ENCODE results near the gene GBF1. TPM values are rescaled to one million over a fixed set of nuclear protein-coding genes. Genes with fewer than 3 reads are reported as not detected.

The GBF1 gene
- total and polyA plus RNA-seq, 4 experiments from 2014 or later = 3.1 to 44.7 (median 31.8) TPM

DNA sequence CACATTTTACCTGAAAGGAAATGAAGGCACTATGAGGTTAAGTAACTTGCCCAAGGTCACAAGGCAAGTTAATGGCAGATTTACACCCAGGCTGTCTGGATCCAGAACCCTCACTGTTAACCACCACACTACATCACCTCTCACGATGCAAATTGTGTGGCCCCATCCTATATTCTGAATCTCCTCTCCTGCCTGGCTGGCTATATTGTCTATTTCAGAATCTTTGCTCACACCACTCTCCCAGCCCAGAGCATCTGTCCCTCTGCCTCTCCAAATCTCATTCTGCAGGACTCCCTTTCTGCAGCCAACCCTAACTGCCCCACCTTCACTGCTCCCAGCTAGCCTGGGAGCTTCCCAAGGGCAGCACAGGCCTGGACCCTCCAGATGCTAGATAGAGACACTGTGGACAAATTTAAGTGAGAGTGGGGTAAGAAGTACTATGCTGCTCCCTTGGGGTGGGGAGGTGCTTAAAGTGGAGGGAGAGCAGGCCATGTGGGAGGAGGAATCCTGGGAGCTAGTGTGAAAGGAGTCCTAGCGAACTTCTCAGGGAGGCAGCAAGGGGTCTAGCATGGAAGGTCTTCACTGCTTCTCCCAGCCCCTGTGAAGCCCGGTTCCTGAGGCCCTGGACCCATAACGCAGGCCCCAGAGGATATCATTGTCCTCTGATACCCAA lies 186.3 kb downstream of the GBF1 start:
- peak overlapping the region; percentile 79 for H3K27ac ChIP-seq (ENCODE audit: low read depth, low read length)
- H3K36me3 ChIP-seq (ENCODE audit: insufficient read depth, low read length) = no peaks in the 10 kb centered on the region
- no peaks in the 10 kb centered on the region for H3K27me3 ChIP-seq (ENCODE audit: insufficient read depth, low read length)
- H3K9me3 Mint-ChIP-seq = no peaks in the 10 kb centered on the region
- peak overlapping the region; percentile 83 to 92 for H3K4me3 ChIP-seq (ENCODE audit: low read length in 2 of 2)
- H3K4me1 Mint-ChIP-seq = peaks cover 22 to 55% (median 35%) of the 10 kb centered on the region in 4 donors
- peaks cover 0 to 15% of the 10 kb centered on the region in 2 donors for H3K36me3 Mint-ChIP-seq
- CTCF ChIA-PET (ENCODE audit: partially characterized antibody) = interaction anchor here (1.0 to 5.9 kb wide), 6 partner anchors 9 to 71 kb away, joined by 3 to 42 read pairs (median 11); partner anchors contain the start of genes ACTR1A, C10orf95 and FBXL15
- H3K4me3 Mint-ChIP-seq = peak overlapping the region; percentile 90 to 95 (median 94)
- intact Hi-C loops (cut with micrococcal nuclease) = loop anchor here (1.0 to 5.0 kb wide), 5 partner anchors 10 to 311 kb away; partner anchors contain the start of gene WBP1L
- H3K4me1 ChIP-seq (ENCODE audit: insufficient read depth, low read length) = peaks cover 46% of the 10 kb centered on the region
- no peaks in the 10 kb centered on the region for H3K27me3 Mint-ChIP-seq
- DNase-seq = no peak
- POLR2A ChIA-PET (ENCODE audit: partially characterized antibody) = interaction anchor here (1.1 to 9.9 kb wide), 10 partner anchors 8 to 211 kb away, joined by 3 to 198 read pairs (median 10); partner anchors contain the start of genes C10orf95, FBXL15, NFKB2 and SUFU
- H3K9me3 ChIP-seq (ENCODE audit: control insufficient read depth in 1 of 2, low read length in 2 of 2) = no peaks in the 10 kb centered on the region
- H3K27ac Mint-ChIP-seq = peak overlapping the region; percentile 66 to 98 (median 91)

Other genes with a start within 250 kb of the GBF1 start
- gene ARMH3, start 189.4 kb upstream of the GBF1 start, total RNA-seq = 10 to 100 TPM; 31.4 to 31.8 TPM
- 10 to 100 TPM; 21.9 to 28.7 TPM for gene ARMH3, start 189.4 kb upstream of the GBF1 start, polyA plus RNA-seq
- 10 to 100 TPM; 25.1 to 27.9 TPM for gene HPS6, start 180.2 kb upstream of the GBF1 start, total RNA-seq
- gene HPS6, start 180.2 kb upstream of the GBF1 start, polyA plus RNA-seq = 10 to 100 TPM; 27.0 to 27.1 TPM
- 100 to 1,000 TPM; 131 to 135 TPM for gene LDB1, start 125.2 kb upstream of the GBF1 start, total RNA-seq
- gene LDB1, start 125.2 kb upstream of the GBF1 start, polyA plus RNA-seq = 10 to 100 TPM in 1 of 2 donors, 1 to 10 TPM in 1; 10.0 to 48.6 TPM
- gene PPRC1, start 112.5 kb upstream of the GBF1 start, total RNA-seq = 10 to 100 TPM; 38.9 to 39.8 TPM
- 10 to 100 TPM in 1 of 2 donors, 1 to 10 TPM in 1; 6.4 to 20.3 TPM for gene PPRC1, start 112.5 kb upstream of the GBF1 start, polyA plus RNA-seq
- 10 to 100 TPM; 63.7 to 71.6 TPM for gene NOLC1, start 93.1 kb upstream of the GBF1 start, total RNA-seq
- gene NOLC1, start 93.1 kb upstream of the GBF1 start, polyA plus RNA-seq = 10 to 100 TPM; 20.0 to 75.0 TPM
- not detected for gene ELOVL3, start 19.2 kb upstream of the GBF1 start, total RNA-seq
- not detected for gene ELOVL3, start 19.2 kb upstream of the GBF1 start, polyA plus RNA-seq
- not detected for gene PITX3, start 4.0 kb upstream of the GBF1 start, total RNA-seq
- not detected for gene PITX3, start 4.0 kb upstream of the GBF1 start, polyA plus RNA-seq
- gene NFKB2, start 150.2 kb downstream of the GBF1 start, total RNA-seq = 100 to 1,000 TPM; 146 to 147 TPM
- gene NFKB2, start 150.2 kb downstream of the GBF1 start, polyA plus RNA-seq = 10 to 100 TPM in 1 of 2 donors, 1 to 10 TPM in 1; 6.6 to 25.2 TPM
- 1 to 10 TPM; 4.9 to 5.4 TPM for gene PSD, start 173.3 kb downstream of the GBF1 start, total RNA-seq
- 1 to 10 TPM; 2.1 to 2.7 TPM for gene PSD, start 173.3 kb downstream of the GBF1 start, polyA plus RNA-seq
- 10 to 100 TPM; 21.1 to 24.1 TPM for gene FBXL15, start 175.3 kb downstream of the GBF1 start, total RNA-seq
- gene FBXL15, start 175.3 kb downstream of the GBF1 start, polyA plus RNA-seq = 10 to 100 TPM; 27.5 to 44.5 TPM
- 10 to 100 TPM; 27.2 to 30.8 TPM for gene CUEDC2, start 187.0 kb downstream of the GBF1 start, total RNA-seq
- 10 to 100 TPM; 52.0 to 57.5 TPM for gene CUEDC2, start 187.0 kb downstream of the GBF1 start, polyA plus RNA-seq
- gene C10orf95, start 206.0 kb downstream of the GBF1 start, total RNA-seq = 1 to 10 TPM in 1 of 2 experiments, under 1 TPM in 1; 0.89 to 1.6 TPM
- under 1 TPM; 0.41 to 0.42 TPM for gene C10orf95, start 206.0 kb downstream of the GBF1 start, polyA plus RNA-seq